ENCODE results near the gene MEI1.
A peak's percentile ranks its signal among the peaks of the same experiment; 100 is the strongest.

MEI1 gene

DNA sequence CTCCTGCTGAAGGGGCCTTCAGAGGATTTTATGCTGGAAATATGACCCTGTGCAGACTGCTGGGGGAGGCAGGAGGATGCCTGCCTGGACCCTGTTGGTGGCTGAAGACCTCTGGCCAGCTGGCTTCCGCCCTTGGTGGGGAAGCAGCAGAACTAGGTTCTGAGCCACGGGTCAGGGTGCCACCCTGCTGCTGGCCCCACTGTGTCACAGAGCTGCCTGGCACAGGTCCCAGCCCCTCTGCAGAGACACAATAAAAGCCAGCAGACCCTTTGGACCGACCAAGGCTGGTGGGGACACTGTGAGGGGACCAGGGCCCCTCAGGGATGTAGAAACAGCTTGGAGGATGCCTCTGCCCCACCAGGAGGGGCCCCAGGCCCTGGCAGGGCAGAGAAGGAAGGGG, 126.7 kb downstream of the MEI1 start:
- TF ChIP-seq, protein P1, sequence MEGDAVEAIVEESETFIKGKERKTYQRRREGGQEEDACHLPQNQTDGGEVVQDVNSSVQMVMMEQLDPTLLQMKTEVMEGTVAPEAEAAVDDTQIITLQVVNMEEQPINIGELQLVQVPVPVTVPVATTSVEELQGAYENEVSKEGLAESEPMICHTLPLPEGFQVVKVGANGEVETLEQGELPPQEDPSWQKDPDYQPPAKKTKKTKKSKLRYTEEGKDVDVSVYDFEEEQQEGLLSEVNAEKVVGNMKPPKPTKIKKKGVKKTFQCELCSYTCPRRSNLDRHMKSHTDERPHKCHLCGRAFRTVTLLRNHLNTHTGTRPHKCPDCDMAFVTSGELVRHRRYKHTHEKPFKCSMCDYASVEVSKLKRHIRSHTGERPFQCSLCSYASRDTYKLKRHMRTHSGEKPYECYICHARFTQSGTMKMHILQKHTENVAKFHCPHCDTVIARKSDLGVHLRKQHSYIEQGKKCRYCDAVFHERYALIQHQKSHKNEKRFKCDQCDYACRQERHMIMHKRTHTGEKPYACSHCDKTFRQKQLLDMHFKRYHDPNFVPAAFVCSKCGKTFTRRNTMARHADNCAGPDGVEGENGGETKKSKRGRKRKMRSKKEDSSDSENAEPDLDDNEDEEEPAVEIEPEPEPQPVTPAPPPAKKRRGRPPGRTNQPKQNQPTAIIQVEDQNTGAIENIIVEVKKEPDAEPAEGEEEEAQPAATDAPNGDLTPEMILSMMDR (IDR thresholded peaks at IDR 0.05) = no peak
- Histone ChIP-seq H3K4me3 (no peak overlapping the region), H3K27ac (peak overlapping the region in 1 of 2 donors; percentile 11)
- DNase-seq (ENCODE audit: low spot score) = no peak

DNA sequence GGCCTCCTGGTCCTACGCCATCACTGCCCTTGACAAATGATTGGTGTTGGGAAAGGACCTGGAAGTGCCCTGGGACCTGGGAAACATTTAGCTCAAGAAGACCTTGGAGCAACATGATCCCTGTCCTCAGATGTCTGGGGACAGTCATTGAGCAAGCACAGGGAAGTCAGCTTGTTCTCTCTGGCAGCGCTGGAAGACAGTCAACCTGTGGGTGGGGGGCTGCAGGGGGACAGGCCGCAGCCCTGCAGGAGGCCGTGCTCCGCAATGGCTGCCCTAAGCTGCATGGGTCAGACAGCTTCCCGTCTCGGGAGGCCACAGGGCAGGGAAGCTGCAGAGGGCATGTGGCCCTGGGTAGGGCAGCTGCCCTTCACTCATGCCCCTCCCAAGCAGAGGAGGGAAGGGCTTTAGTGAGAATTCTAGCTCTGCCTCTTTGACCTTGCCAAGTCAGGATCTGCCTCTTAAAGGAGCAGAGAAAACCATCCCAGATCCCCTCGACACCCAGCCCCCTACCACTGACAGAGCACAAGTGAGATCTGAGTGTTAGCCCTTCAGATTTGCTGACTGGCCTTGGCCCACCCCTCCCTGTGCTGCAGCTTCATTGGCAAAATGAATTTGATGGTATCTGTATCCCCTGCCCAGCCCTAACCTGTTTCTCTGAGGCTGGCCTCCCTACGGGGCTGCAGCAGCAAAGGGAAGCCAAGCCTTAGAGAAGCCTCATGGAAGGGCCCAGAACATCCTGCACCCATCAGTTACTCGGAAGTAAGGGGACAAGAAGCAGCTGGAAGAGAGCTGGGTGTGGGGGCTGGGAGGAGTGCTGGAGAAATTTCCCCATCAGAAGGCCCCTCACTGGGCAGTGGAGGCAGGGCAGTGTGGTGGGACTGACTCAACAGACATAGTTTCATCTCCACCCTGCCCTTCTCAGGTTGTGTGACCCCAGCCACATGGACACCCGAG, 127.4 kb downstream of the MEI1 start:
- Histone ChIP-seq H3K4me3 (no peak overlapping the region), H3K27ac (no peak overlapping the region)
- no peak for DNase-seq (ENCODE audit: low spot score)
- TF ChIP-seq, protein P1 (IDR thresholded peaks at IDR 0.05) = no peak

DNA sequence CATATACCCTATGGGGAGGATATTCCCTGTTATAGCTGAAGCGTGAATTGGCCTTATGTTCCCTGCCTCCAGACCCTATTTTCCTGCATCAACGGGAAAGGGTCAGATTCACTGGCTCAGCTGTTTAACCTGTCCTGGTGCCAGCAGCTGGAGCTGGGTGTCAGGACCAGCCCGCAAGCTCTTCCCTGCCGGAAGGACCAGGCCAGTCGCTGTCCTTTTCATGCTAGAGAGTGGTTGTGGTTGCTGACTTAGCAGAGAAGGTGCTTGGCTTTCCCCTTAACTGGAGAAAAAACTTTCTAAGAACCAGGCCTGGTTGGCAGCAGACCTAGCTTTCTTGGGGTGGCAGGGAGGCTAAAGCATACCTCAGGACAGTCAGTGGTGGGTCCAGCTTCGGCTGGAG, 128.4 kb downstream of the MEI1 start:
- no peak overlapping the region for H3K4me3 ChIP-seq
- no peak overlapping the region for H3K27ac ChIP-seq
- TF ChIP-seq, protein P1 (IDR thresholded peaks at IDR 0.05) = no peak
- DNase-seq (ENCODE audit: low spot score) = no peak

DNA sequence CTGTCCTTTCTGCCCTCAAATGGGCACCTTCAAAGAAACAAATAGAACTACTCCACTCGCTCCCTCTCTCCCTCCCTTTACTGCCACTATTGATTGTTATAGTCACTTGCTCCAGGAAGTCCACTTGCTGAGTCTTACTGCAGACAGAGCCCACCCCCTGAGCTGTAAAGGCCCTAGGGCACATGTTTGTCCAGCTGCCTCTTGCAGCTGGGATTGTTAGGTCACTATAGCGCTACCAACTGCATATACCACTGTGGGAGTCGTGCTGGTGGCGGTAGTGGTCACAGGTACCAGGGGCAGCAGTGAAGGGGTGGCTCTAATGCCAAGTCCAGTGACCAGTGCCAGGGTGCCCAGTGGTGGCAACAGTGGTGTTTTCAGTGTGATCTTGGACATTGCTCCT, 129.2 kb downstream of the MEI1 start:
- TF ChIP-seq, protein P1 (IDR thresholded peaks at IDR 0.05) = no peak
- Histone ChIP-seq H3K27ac (no peak overlapping the region), H3K4me3 (no peak overlapping the region)
- no peak for DNase-seq (ENCODE audit: low spot score)

DNA sequence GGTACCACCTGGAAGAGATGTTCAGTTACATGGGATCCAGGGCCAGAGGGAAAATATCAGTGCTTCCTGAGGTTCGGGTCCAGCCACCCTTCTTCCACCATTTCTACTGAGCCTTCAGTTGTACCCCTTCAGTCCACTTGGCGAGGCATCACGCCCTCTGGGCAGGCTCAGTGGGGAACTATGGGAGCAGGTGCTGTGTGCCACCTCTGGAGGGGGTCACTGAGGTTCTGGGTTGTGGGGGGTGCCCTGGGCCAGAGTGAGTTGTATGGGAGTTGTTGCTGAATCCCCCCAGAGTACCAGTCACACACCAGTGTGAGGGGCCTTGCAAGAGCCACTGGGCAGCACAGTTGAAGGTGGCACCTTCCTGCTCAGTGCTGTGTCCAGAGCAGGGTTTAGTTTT, 130.9 kb downstream of the MEI1 start:
- no peak for DNase-seq (ENCODE audit: low spot score)
- Histone ChIP-seq H3K4me3 (no peak overlapping the region), H3K27ac (no peak overlapping the region)
- TF ChIP-seq, protein P1 (IDR thresholded peaks at IDR 0.05) = no peak

DNA sequence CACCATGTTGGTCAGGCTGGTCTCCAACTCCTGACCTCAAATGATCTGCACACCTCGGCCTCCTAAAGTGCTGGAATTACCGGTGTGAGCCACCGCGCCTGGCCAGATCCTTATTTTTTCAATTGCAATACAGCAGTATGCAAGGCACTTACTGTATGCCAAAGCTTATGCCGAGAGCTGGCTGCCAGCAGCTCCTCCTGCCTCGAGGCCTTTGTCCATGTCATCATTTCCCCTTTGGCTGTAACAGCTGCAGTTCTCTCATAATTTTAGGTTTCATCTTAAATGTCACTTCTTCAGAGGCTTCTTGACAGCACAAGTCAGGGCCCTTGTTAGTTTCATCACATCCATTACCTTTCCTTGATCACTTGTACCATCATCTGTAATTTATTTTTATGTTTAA, 132.1 kb downstream of the MEI1 start:
- TF ChIP-seq, protein P1 (IDR thresholded peaks at IDR 0.05) = no peak
- DNase-seq (ENCODE audit: low spot score) = no peak
- Histone ChIP-seq H3K27ac (peak overlapping the region in 1 of 2 donors; percentile 90), H3K4me3 (no peak overlapping the region)
